SU-DHL-6 (cell line): ENCODE results near the gene ACBD4.

Experiments used
- CTCF ChIP-seq: fragments of 200-600 bp; sonication (generic); IDR thresholded peaks from one replicate; pipeline ENCODE4 v1.5.1; 2017; ENCODE audit warnings: antibody characterized with exemption, mild to moderate bottlenecking, low read length, moderate library complexity; ENCODE audit not compliant: insufficient read depth, poor library complexity, severe bottlenecking
- EZH2phosphoT487 ChIP-seq: fragments of 200-600 bp; sonication (generic), shearing (Covaris generic); conservative IDR thresholded peaks from 2 replicates; pipeline ENCODE4 v1.6.1; 2018; ENCODE audit warnings: mild to moderate bottlenecking, antibody characterized with exemption, low read length, moderate library complexity, mixed read lengths

DNA sequence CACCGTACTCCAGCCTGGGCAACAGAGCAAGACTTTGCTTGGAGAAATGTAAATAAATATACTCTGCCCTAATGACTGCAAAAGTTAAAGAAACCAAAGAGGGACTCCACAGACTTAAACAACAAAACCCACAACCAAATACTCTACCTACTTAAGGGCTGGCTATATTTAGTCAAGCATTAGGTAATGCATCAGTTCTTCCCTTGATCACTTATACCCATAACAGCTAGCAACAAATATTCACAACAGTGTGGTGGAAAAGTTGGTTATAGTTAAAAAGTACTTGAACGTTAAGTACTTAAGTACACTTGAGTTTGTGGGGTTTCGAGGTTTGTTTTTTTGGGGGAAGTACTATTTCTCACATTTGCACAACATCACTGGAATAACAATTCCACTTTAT is 20.8 kb downstream of the ACBD4 start:
- TF ChIP-seq EZH2phosphoT487: no peak
- TF ChIP-seq CTCF: no peak
